H1 (cell line): Measurements from ENCODE around the gene FAM219A.

Experiments
- CHD2 ChIP-seq: IDR thresholded peaks from 2 replicates; pipeline ENCODE4 v1.6.1; 2012; ENCODE audit warnings: low read length, improper control_type of control experiment
- EGR1 ChIP-seq: IDR thresholded peaks from 2 replicates; pipeline ENCODE4 v1.6.1; 2011; ENCODE audit warnings: low read depth, low read length, borderline replicate concordance
- EP300 ChIP-seq, 2 experiments: IDR thresholded peaks; 1 replicate in 1 of 2; 2 replicates in 1 of 2; pipeline ENCODE4 v1.6.1; 2011 to 2012; ENCODE audit warnings: low read depth in 2 of 2, low read length in 2 of 2, mild to moderate bottlenecking in 2 of 2, borderline replicate concordance in 1 of 2, inconsistent platforms in 1 of 2, moderate library complexity in 1 of 2
- POLR2A ChIP-seq, 2 experiments: IDR thresholded peaks; 1 replicate in 1 of 2; 2 replicates in 1 of 2; pipeline ENCODE4 v1.6.1; 2011; ENCODE audit warnings: low read depth in 2 of 2, low read length in 2 of 2, mild to moderate bottlenecking in 2 of 2; ENCODE audit errors: control extremely low read depth in 1 of 2
- RAD21 ChIP-seq, 2 experiments: IDR thresholded peaks in 1 of 2; conservative IDR thresholded peaks in 1 of 2; 2 replicates each; pipeline ENCODE4 v1.6.1; 2011; ENCODE audit warnings: low read depth in 2 of 2, low read length in 2 of 2, improper control_type of control experiment in 1 of 2, inconsistent platforms in 1 of 2, mild to moderate bottlenecking in 1 of 2, moderate library complexity in 1 of 2
- TF ChIP-seq, protein P1 (sequence below): IDR thresholded peaks from 2 replicates; pipeline ENCODE4 v1.6.1; 2012; ENCODE audit warnings: inconsistent platforms
- TF ChIP-seq, protein P2 (sequence below), 3 experiments: IDR thresholded peaks; 1 replicate in 2 of 3; 2 replicates in 1 of 3; pipeline versions ENCODE4 v1.5.1 to v1.6.1; 2011; ENCODE audit warnings: low read length in 3 of 3, mild to moderate bottlenecking in 3 of 3, inconsistent platforms in 2 of 3, low read depth in 1 of 3, moderate library complexity in 1 of 3; ENCODE audit not compliant: insufficient read depth in 1 of 3; ENCODE audit errors: control extremely low read depth in 1 of 3
- TF ChIP-seq, protein P3 (sequence below): IDR thresholded peaks from 2 replicates; pipeline ENCODE4 v1.6.1; 2011; ENCODE audit warnings: low read depth, mild to moderate bottlenecking, low read length; ENCODE audit not compliant: insufficient read depth

DNA sequence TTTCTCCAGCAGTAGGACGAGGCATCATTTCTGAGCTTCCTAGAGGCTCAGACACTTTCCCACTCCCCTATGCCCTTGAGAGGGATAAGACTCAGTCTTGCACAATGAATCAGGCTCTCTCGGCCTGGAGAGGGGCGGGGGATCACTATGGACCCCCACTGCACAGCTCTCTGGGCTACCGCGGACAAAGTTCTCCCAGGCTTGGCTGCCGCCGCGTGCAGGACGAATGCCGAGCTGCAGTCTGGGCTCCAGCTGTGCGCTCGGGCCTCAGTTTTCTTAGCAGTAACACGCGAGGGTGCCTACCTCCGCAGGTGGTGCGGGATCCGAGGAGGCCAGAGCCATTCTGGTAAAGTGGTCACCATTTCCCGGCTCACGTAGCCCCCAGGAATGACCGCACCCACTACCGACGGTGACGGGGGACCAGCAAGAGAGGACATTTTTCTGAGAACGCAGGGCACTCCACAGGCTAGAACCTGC lies 78.3 kb downstream of the FAM219A start:
- TF ChIP-seq, protein P1, sequence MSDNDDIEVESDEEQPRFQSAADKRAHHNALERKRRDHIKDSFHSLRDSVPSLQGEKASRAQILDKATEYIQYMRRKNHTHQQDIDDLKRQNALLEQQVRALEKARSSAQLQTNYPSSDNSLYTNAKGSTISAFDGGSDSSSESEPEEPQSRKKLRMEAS: peak; percentile 62; the same call in 1 of the 2 replicates
- TF ChIP-seq EGR1: no peak
- TF ChIP-seq EP300 (IDR thresholded peaks at IDR 0.05; ENCODE audit: borderline replicate concordance in 1 of 2, low read depth in 2 of 2, low read length in 2 of 2): no peak
- TF ChIP-seq, protein P2, sequence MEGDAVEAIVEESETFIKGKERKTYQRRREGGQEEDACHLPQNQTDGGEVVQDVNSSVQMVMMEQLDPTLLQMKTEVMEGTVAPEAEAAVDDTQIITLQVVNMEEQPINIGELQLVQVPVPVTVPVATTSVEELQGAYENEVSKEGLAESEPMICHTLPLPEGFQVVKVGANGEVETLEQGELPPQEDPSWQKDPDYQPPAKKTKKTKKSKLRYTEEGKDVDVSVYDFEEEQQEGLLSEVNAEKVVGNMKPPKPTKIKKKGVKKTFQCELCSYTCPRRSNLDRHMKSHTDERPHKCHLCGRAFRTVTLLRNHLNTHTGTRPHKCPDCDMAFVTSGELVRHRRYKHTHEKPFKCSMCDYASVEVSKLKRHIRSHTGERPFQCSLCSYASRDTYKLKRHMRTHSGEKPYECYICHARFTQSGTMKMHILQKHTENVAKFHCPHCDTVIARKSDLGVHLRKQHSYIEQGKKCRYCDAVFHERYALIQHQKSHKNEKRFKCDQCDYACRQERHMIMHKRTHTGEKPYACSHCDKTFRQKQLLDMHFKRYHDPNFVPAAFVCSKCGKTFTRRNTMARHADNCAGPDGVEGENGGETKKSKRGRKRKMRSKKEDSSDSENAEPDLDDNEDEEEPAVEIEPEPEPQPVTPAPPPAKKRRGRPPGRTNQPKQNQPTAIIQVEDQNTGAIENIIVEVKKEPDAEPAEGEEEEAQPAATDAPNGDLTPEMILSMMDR (IDR thresholded peaks at IDR 0.05; ENCODE audit: control extremely low read depth in 1 of 3, insufficient read depth in 1 of 3, low read depth in 1 of 3, low read length in 3 of 3): no peak
- TF ChIP-seq, protein P3, sequence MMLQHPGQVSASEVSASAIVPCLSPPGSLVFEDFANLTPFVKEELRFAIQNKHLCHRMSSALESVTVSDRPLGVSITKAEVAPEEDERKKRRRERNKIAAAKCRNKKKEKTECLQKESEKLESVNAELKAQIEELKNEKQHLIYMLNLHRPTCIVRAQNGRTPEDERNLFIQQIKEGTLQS: no peak
- no peak for TF ChIP-seq POLR2A (IDR thresholded peaks at IDR 0.05; ENCODE audit: control extremely low read depth in 1 of 2, low read depth in 2 of 2, low read length in 2 of 2)
- TF ChIP-seq CHD2: no peak
- TF ChIP-seq RAD21 (IDR thresholded peaks at IDR 0.05 in 1 of 2, conservative IDR thresholded peaks at IDR 0.05 in 1 of 2; ENCODE audit: low read depth in 2 of 2, low read length in 2 of 2): no peak
